GM19395 (cell line): ENCODE results near the gene GAK.
"Not testable (repeated sequence)": the region's sequence is repeated elsewhere in the genome, so short reads cannot be mapped to it uniquely, and the experiment has no call there.

Source experiments
- ATAC-seq: cut with Tn5 transposase; IDR thresholded peaks from one replicate; pipeline ENCODE4 v1.9.1; 2021; ENCODE audit warnings: mild to moderate bottlenecking, moderate library complexity; ENCODE audit not compliant: unreplicated experiment

GAK gene

GRCh38 chr4:821181-821591 is 110.9 kb downstream of the GAK start:
- no peak for ATAC-seq

GRCh38 chr4:820230-821172 is 111.6 kb downstream of the GAK start:
- ATAC-seq: no peak

GRCh38 chr4:819401-820229 is 112.5 kb downstream of the GAK start:
- ATAC-seq: no peak

- ATAC-seq: no peak
These were observed 113.8 kb downstream of the GAK start for GRCh38 chr4:818106-818921.

- no peak for ATAC-seq
These were observed 116.5 kb downstream of the GAK start for GRCh38 chr4:815464-816146.

GRCh38 chr4:814312-814850 is 117.7 kb downstream of the GAK start:
- no peak for ATAC-seq

GRCh38 chr4:813900-814299 is 118.2 kb downstream of the GAK start:
- no peak for ATAC-seq

GRCh38 chr4:808860-809570 is 123.1 kb downstream of the GAK start:
- ATAC-seq: no peak

GRCh38 chr4:807792-808191 is 124.3 kb downstream of the GAK start:
- no peak for ATAC-seq

GRCh38 chr4:806979-807378 is 125.1 kb downstream of the GAK start:
- ATAC-seq: not testable (repeated sequence)

- no peak for ATAC-seq
These were observed 127.3 kb downstream of the GAK start for GRCh38 chr4:804804-805203.

- ATAC-seq: no peak
These were observed 128.2 kb downstream of the GAK start for GRCh38 chr4:803884-804283.

GRCh38 chr4:801436-802124 is 130.5 kb downstream of the GAK start:
- no peak for ATAC-seq
